ENCODE measurements around the gene OIP5.

DNA sequence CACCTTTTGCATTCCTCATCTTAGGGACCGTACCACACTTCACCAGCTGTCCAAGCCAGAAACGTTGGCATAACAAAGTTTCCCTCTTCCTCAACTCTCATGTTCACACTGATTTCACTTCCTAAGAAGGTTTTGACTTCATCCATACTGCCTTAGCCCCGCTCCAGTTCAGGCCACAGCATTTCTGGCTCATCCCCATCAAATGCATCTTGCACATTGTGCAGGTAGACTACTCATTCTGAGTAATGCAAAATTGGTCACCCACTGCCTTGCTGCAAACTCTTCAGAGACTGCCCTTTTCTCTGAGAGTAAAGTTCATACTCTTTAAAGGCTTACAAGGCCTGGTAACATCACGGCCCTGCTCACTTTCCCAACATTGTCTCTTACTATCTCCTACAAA is 9.1 kb upstream of the OIP5 start:
- no peak for TF ChIP-seq POLR2A (IDR thresholded peaks at IDR 0.05; ENCODE audit: extremely low read depth, insufficient read length)
- TF ChIP-seq, protein P1, sequence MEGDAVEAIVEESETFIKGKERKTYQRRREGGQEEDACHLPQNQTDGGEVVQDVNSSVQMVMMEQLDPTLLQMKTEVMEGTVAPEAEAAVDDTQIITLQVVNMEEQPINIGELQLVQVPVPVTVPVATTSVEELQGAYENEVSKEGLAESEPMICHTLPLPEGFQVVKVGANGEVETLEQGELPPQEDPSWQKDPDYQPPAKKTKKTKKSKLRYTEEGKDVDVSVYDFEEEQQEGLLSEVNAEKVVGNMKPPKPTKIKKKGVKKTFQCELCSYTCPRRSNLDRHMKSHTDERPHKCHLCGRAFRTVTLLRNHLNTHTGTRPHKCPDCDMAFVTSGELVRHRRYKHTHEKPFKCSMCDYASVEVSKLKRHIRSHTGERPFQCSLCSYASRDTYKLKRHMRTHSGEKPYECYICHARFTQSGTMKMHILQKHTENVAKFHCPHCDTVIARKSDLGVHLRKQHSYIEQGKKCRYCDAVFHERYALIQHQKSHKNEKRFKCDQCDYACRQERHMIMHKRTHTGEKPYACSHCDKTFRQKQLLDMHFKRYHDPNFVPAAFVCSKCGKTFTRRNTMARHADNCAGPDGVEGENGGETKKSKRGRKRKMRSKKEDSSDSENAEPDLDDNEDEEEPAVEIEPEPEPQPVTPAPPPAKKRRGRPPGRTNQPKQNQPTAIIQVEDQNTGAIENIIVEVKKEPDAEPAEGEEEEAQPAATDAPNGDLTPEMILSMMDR (IDR thresholded peaks at IDR 0.05; ENCODE audit: low read depth, low read length), result no peak
